ENCODE measurements around the gene INPP4A. TPM values are rescaled to one million over a fixed set of nuclear protein-coding genes. Genes with fewer than 3 reads are reported as not detected.

INPP4A gene
- polyA plus RNA-seq, 2 of the 4 experiments (the other 2 are of a cell fraction) = 9.4 to 16.0 TPM

GRCh38 chr2:98539056-98539735 lies 94.5 kb downstream of the INPP4A start:
- CTCF ChIA-PET = interaction anchor here (1.4 kb wide), 1 partner anchor 30 kb away, joined by 3 read pairs; no protein-coding TSS in a partner anchor
- no peak overlapping the region for H3K4me2 ChIP-seq

GRCh38 chr2:98540536-98540935 lies 95.9 kb downstream of the INPP4A start:
- Histone ChIP-seq H3K4me2 (no peak overlapping the region), H3K9me3 (no peaks in the 10 kb centered on the region), H3K27ac (no peak overlapping the region), H3K4me1 (no peaks in the 10 kb centered on the region), H3K4me3 (no peak overlapping the region)
- no peak for DNase-seq (ENCODE audit: low read depth in 1 of 2, low spot score in 1 of 2)
- ChIA-PET POLR2A (no interaction called here), CTCF (interaction anchor here (1.2 to 1.3 kb wide), 2 partner anchors 30 to 34 kb away, joined by 3 to 5 read pairs; no protein-coding TSS in a partner anchor)
- TF ChIP-seq RCOR1 (IDR thresholded peaks at IDR 0.05; ENCODE audit: low read depth, low read length) (no peak), MAZ (IDR thresholded peaks at IDR 0.05; ENCODE audit: borderline replicate concordance, low read depth, low read length) (no peak), HDAC2 (IDR thresholded peaks at IDR 0.05) (no peak), KDM5A (IDR thresholded peaks at IDR 0.05) (no peak), HMGXB4 (CRISPR knock-in tag; IDR thresholded peaks at IDR 0.05; ENCODE audit: borderline replicate concordance) (no peak), EP300 (IDR thresholded peaks at IDR 0.05) (no peak), REST (IDR thresholded peaks at IDR 0.05) (no peak), EHMT2 (IDR thresholded peaks at IDR 0.05; ENCODE audit: low read depth) (no peak), MYC (IDR thresholded peaks at IDR 0.05; ENCODE audit: borderline replicate concordance, low read length) (no peak), CBX2 (IDR thresholded peaks at IDR 0.05; ENCODE audit: borderline replicate concordance, low read depth) (no peak), CEBPB (IDR thresholded peaks at IDR 0.05) (no peak), FOXS1 (CRISPR knock-in tag; IDR thresholded peaks at IDR 0.05) (no peak), RNF2 (IDR thresholded peaks at IDR 0.05; ENCODE audit: borderline replicate concordance, low read depth) (no peak), ESRRA (IDR thresholded peaks at IDR 0.05; ENCODE audit: borderline replicate concordance, low read length) (no peak), USF2 (IDR thresholded peaks at IDR 0.05) (no peak), POLR2AphosphoS2 (conservative IDR thresholded peaks at IDR 0.05; ENCODE audit: low read length) (no peak), SMC3 (IDR thresholded peaks at IDR 0.05) (no peak)
- no peak for ATAC-seq
- FAIRE-seq = no peak
- 90% methylated on average over 3 of the region's 3 CpGs for WGBS (ENCODE audit: missing lambda C conversion rate)

More at GRCh38 chr2:98539056-98539735, 94.5 kb downstream of the INPP4A start:
- TF ChIP-seq HMGXB4 (CRISPR knock-in tag; IDR thresholded peaks at IDR 0.05; ENCODE audit: borderline replicate concordance) (no peak), EHMT2 (IDR thresholded peaks at IDR 0.05; ENCODE audit: low read depth) (no peak), JUN (IDR thresholded peaks at IDR 0.05) (no peak), RCOR1 (IDR thresholded peaks at IDR 0.05; ENCODE audit: low read depth, low read length) (no peak), HOXB13 (CRISPR knock-in tag; IDR thresholded peaks at IDR 0.05; ENCODE audit: low read depth) (no peak), KDM5A (IDR thresholded peaks at IDR 0.05) (no peak), ESRRA (IDR thresholded peaks at IDR 0.05; ENCODE audit: borderline replicate concordance, low read length) (no peak), HOXA7 (CRISPR knock-in tag; IDR thresholded peaks at IDR 0.05) (no peak), RFX5 (IDR thresholded peaks at IDR 0.05) (no peak), NR3C1 (IDR thresholded peaks at IDR 0.05) (no peak), TP53 (CRISPR knock-in tag; IDR thresholded peaks at IDR 0.05) (no peak)
- no peaks in the 10 kb centered on the region for H3K4me1 ChIP-seq
- H3K27ac ChIP-seq = no peak overlapping the region
- H3K4me3 ChIP-seq = no peak overlapping the region
- no peak for FAIRE-seq
- DNase-seq (ENCODE audit: low read depth in 1 of 2, low spot score in 1 of 2) = no peak
- 94% methylated on average over 13 of the region's 13 CpGs for WGBS (ENCODE audit: missing lambda C conversion rate)
- POLR2A ChIA-PET = no interaction called here
- ATAC-seq = no peak
- no peaks in the 10 kb centered on the region for H3K9me3 ChIP-seq
